Measurements from ENCODE around the gene RAB11B.

RAB11B gene

GRCh38 chr19:8357007-8357521 is 33.1 kb upstream of the RAB11B start:
- Histone ChIP-seq H3K9me3 (ENCODE audit: control insufficient read depth, low read length) (no peaks in the 10 kb centered on the region), H3K27ac (ENCODE audit: low read depth, low read length, severe bottlenecking) (no peak overlapping the region), H3K4me1 (ENCODE audit: control insufficient read depth, insufficient read depth, low read length, poor library complexity, severe bottlenecking) (peaks cover 6% of the 10 kb centered on the region), H3K4me3 (ENCODE audit: extremely low read depth, insufficient read depth, low read length, poor library complexity, severe bottlenecking) (no peak overlapping the region), H3K36me3 (ENCODE audit: control insufficient read depth, insufficient read depth, low read length) (no peaks in the 10 kb centered on the region)
- WGBS, 2 experiments (ENCODE audit: insufficient coverage in 2 of 2) = 57 to 94% methylated on average over 1 to 2 of the region's 4 CpGs

- no peak overlapping the region for H3K27ac ChIP-seq (ENCODE audit: low read depth, low read length, severe bottlenecking)
- H3K4me1 ChIP-seq (ENCODE audit: control insufficient read depth, insufficient read depth, low read length, poor library complexity, severe bottlenecking) = peaks cover 11% of the 10 kb centered on the region
- H3K36me3 ChIP-seq (ENCODE audit: control insufficient read depth, insufficient read depth, low read length) = no peaks in the 10 kb centered on the region
- no peak overlapping the region for H3K4me3 ChIP-seq (ENCODE audit: extremely low read depth, insufficient read depth, low read length, poor library complexity, severe bottlenecking)
- no peaks in the 10 kb centered on the region for H3K9me3 ChIP-seq (ENCODE audit: control insufficient read depth, low read length)
- 80 to 85% methylated on average over 1 to 2 of the region's 6 CpGs for WGBS, 2 experiments (ENCODE audit: insufficient coverage in 2 of 2)
Measured at GRCh38 chr19:8358948-8359347, 31.2 kb upstream of the RAB11B start.

DNA sequence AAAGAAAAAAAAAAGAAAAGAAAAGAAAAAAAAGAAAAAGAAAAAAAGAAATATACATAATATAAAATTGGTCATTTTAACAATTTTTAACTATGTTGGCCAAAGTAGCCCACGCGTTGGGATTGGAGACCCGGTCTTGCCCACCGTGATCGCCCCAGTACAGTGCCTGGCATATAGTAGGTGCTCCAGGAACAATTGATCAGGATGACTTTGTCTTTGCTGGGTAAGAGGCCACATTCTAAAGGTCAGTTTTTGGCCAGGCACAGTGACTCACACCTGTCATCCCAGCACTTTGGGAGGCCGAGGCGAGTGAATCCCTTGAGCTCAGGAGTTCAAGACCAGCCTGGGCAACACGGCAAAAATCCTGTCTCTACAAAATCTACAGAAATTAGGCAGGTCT is 30.0 kb upstream of the RAB11B start:
- Histone ChIP-seq H3K27ac (ENCODE audit: low read depth, low read length, severe bottlenecking) (no peak overlapping the region), H3K4me3 (ENCODE audit: extremely low read depth, insufficient read depth, low read length, poor library complexity, severe bottlenecking) (no peak overlapping the region), H3K4me1 (ENCODE audit: control insufficient read depth, insufficient read depth, low read length, poor library complexity, severe bottlenecking) (peaks cover 11% of the 10 kb centered on the region), H3K36me3 (ENCODE audit: control insufficient read depth, insufficient read depth, low read length) (no peaks in the 10 kb centered on the region), H3K9me3 (ENCODE audit: control insufficient read depth, low read length) (no peaks in the 10 kb centered on the region)
- 89 to 90% methylated on average over 7 to 8 of the region's 8 CpGs for WGBS, 2 experiments (ENCODE audit: insufficient coverage in 2 of 2)

- Histone ChIP-seq H3K4me3 (ENCODE audit: extremely low read depth, insufficient read depth, low read length, poor library complexity, severe bottlenecking) (no peak overlapping the region), H3K4me1 (ENCODE audit: control insufficient read depth, insufficient read depth, low read length, poor library complexity, severe bottlenecking) (peaks cover 13% of the 10 kb centered on the region), H3K9me3 (ENCODE audit: control insufficient read depth, low read length) (no peaks in the 10 kb centered on the region), H3K36me3 (ENCODE audit: control insufficient read depth, insufficient read depth, low read length) (no peaks in the 10 kb centered on the region), H3K27ac (ENCODE audit: low read depth, low read length, severe bottlenecking) (no peak overlapping the region)
- 89 to 93% methylated on average over 5 to 10 of the region's 12 CpGs for WGBS, 2 experiments (ENCODE audit: insufficient coverage in 2 of 2)
Measured at GRCh38 chr19:8361921-8362793, 28.0 kb upstream of the RAB11B start.

GRCh38 chr19:8363803-8364771 is 26.1 kb upstream of the RAB11B start, which contains the start of gene ANGPTL4:
Gene ANGPTL4, plus strand, starts transcription at chr19:8364155. Its CDS starts 167 bp downstream, at chr19:8364322.
- Histone ChIP-seq H3K4me1 (ENCODE audit: control insufficient read depth, insufficient read depth, low read length, poor library complexity, severe bottlenecking) (peaks cover 25% of the 10 kb centered on the region), H3K36me3 (ENCODE audit: control insufficient read depth, insufficient read depth, low read length) (peaks cover 6% of the 10 kb centered on the region), H3K9me3 (ENCODE audit: control insufficient read depth, low read length) (no peaks in the 10 kb centered on the region), H3K4me3 (ENCODE audit: extremely low read depth, insufficient read depth, low read length, poor library complexity, severe bottlenecking) (peak within 1 kb of the TSS; percentile 46), H3K27ac (ENCODE audit: low read depth, low read length, severe bottlenecking) (peak within 1 kb of the TSS; percentile 49)
- WGBS, 2 experiments (ENCODE audit: insufficient coverage in 2 of 2) = 1 to 2% methylated on average over 60 to 67 of the region's 81 CpGs

DNA sequence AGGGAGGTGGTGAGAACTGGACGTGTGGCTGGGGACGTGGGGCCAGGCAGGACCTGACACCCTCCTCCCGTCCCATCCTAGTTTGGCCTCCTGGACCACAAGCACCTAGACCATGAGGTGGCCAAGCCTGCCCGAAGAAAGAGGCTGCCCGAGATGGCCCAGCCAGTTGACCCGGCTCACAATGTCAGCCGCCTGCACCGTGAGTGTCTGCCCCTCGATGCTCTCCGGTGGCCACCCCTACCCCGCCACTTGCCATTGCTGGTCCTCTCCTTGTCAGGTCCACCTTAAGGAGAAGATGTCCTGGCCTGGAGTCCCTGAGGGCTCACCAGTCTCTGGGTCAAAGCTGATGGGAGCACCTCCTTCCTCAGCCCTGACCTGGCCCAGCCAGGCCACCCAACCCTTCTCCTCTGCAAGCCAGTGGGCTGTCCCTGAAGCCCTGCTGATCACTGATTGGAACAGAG is 24.0 kb upstream of the RAB11B start:
- H3K4me3 ChIP-seq (ENCODE audit: extremely low read depth, insufficient read depth, low read length, poor library complexity, severe bottlenecking) = no peak overlapping the region
- peaks cover 28% of the 10 kb centered on the region for H3K4me1 ChIP-seq (ENCODE audit: control insufficient read depth, insufficient read depth, low read length, poor library complexity, severe bottlenecking)
- H3K36me3 ChIP-seq (ENCODE audit: control insufficient read depth, insufficient read depth, low read length) = peaks cover 6% of the 10 kb centered on the region
- no peaks in the 10 kb centered on the region for H3K9me3 ChIP-seq (ENCODE audit: control insufficient read depth, low read length)
- H3K27ac ChIP-seq (ENCODE audit: low read depth, low read length, severe bottlenecking) = no peak overlapping the region
- WGBS, 2 experiments (ENCODE audit: insufficient coverage in 2 of 2) = 93 to 97% methylated on average over 9 to 10 of the region's 11 CpGs

DNA sequence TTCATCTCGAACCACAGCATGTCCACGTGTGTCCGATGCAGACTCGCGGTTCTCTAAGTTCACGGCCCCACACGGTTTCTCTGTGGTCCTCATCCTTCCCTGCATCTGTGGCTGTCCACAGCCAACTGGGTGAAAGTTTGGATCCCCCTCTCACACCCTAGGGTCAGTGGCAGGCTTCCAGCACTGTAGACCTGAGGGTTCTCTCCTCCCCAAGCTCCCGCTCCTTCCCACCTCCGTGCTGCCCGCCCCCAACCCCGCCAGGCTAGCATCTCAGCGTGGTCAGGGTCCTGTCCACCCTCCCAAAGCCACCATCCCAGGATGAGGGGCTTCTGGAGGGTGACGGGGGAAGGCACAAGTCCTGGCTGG is 23.2 kb upstream of the RAB11B start:
- peaks cover 32% of the 10 kb centered on the region for H3K4me1 ChIP-seq (ENCODE audit: control insufficient read depth, insufficient read depth, low read length, poor library complexity, severe bottlenecking)
- peak overlapping the region; percentile 87 for H3K27ac ChIP-seq (ENCODE audit: low read depth, low read length, severe bottlenecking)
- peaks cover 6% of the 10 kb centered on the region for H3K36me3 ChIP-seq (ENCODE audit: control insufficient read depth, insufficient read depth, low read length)
- H3K4me3 ChIP-seq (ENCODE audit: extremely low read depth, insufficient read depth, low read length, poor library complexity, severe bottlenecking) = no peak overlapping the region
- 78 to 90% methylated on average over 7 to 9 of the region's 13 CpGs for WGBS, 2 experiments (ENCODE audit: insufficient coverage in 2 of 2)
- H3K9me3 ChIP-seq (ENCODE audit: control insufficient read depth, low read length) = no peaks in the 10 kb centered on the region

GRCh38 chr19:8367327-8368001 is 22.7 kb upstream of the RAB11B start:
- peak overlapping the region; percentile 87 for H3K27ac ChIP-seq (ENCODE audit: low read depth, low read length, severe bottlenecking)
- 28 to 32% methylated on average over 11 to 20 of the region's 23 CpGs for WGBS, 2 experiments (ENCODE audit: insufficient coverage in 2 of 2)
- no peak overlapping the region for H3K4me3 ChIP-seq (ENCODE audit: extremely low read depth, insufficient read depth, low read length, poor library complexity, severe bottlenecking)
- H3K4me1 ChIP-seq (ENCODE audit: control insufficient read depth, insufficient read depth, low read length, poor library complexity, severe bottlenecking) = peaks cover 32% of the 10 kb centered on the region
- no peaks in the 10 kb centered on the region for H3K9me3 ChIP-seq (ENCODE audit: control insufficient read depth, low read length)
- H3K36me3 ChIP-seq (ENCODE audit: control insufficient read depth, insufficient read depth, low read length) = peaks cover 6% of the 10 kb centered on the region

DNA sequence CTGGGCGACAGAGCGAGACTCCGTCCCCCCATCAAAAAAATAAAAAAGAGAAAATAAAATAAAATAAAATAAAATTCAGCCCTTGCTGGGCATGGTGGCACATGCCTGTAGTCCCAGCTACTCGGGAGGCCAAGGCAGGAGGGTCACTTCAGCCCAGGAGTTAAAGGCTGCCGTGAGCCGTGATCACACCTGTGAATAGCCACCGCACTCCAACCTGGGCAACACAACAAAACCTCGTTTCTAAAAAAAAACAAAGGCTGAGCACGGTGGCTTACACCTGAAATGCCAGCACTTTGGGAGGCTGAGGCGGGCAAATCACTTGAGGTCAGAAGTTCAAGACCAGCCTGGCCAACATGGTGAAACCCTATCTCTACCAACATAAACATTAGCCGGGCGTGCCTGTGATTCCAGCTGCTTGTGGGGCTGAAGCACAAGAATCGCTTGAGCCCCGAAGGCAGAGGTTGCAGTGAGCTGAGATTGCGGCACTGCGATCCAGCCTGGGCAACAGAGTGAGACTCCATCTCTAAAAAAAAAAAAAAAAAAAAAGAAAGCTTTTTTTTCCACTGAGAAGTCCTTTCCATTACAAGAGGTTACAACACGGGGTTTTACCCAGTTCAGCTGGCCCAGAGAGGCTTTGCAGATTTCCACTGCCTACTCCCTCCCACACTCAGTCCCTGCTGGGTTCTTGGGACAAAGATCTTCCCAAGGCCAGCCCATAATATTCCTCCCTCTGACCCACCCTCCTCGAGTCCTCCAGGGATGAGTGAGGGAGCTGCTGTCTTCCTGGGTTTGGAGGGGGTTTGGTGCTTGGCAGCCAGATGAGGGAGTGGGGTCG is 19.8 kb upstream of the RAB11B start:
- WGBS, 2 experiments (ENCODE audit: insufficient coverage in 2 of 2) = 90 to 94% methylated on average over 12 of the region's 19 CpGs
- H3K36me3 ChIP-seq (ENCODE audit: control insufficient read depth, insufficient read depth, low read length) = peaks cover 23% of the 10 kb centered on the region
- H3K9me3 ChIP-seq (ENCODE audit: control insufficient read depth, low read length) = no peaks in the 10 kb centered on the region
- H3K27ac ChIP-seq (ENCODE audit: low read depth, low read length, severe bottlenecking) = no peak overlapping the region
- H3K4me3 ChIP-seq (ENCODE audit: extremely low read depth, insufficient read depth, low read length, poor library complexity, severe bottlenecking) = no peak overlapping the region
- H3K4me1 ChIP-seq (ENCODE audit: control insufficient read depth, insufficient read depth, low read length, poor library complexity, severe bottlenecking) = peaks cover 22% of the 10 kb centered on the region

Data from mesodermal cell (in vitro differentiated cells).